Measurements from ENCODE around the gene TEX38. TPM values are rescaled to one million over a fixed set of nuclear protein-coding genes. Genes with fewer than 3 reads are reported as not detected.

TEX38 gene
- total RNA-seq, 1 experiment from 2014 or later = 0.47 TPM

DNA sequence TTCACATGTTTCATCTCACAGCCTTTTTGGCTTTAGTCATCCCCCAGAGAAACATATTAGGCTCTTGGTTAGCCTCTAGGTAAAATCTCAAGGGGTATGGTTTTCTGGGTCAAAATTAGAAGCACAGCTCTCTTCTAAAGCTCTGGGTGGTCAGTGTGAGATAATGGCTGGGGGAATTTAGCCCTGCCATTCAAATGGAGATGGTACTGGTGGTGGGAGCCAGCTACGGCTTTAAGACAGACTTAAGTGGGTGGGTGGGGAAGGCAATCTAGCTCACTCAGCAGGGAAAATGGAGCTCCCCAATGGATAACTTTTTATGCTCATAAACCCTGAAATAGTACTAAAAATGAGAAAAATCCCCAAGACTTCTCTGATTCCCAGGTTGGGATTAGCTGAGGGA, 5.7 kb downstream of the TEX38 start:
- Histone ChIP-seq H3K79me2 (ENCODE audit: insufficient read depth, low read length) (no peaks in the 10 kb centered on the region), H3K9me3 (ENCODE audit: control insufficient read depth in 1 of 2, insufficient read depth in 1 of 2, low read depth in 1 of 2, low read length in 2 of 2) (no peaks in the 10 kb centered on the region), H2AFZ (ENCODE audit: low read depth, low read length, poor library complexity, severe bottlenecking) (no peak overlapping the region), H3K9ac (ENCODE audit: low read length) (no peak overlapping the region), H3K4me1 (ENCODE audit: control insufficient read depth in 1 of 2, insufficient read depth in 2 of 2, low read length in 2 of 2) (no peaks in the 10 kb centered on the region; a peak in 1 of 4 replicates), H3K4me3 (replicated peaks in 1 of 2; ENCODE audit: low read depth in 1 of 2, low read length in 2 of 2) (no peak overlapping the region), H3K36me3 (ENCODE audit: control insufficient read depth in 1 of 2, insufficient read depth in 2 of 2, low read length in 2 of 2) (peaks cover 11 to 27% of the 10 kb centered on the region in 2 experiments; a peak in 3 of 4 replicates), H3K9me2 (ENCODE audit: insufficient read depth) (no peaks in the 10 kb centered on the region), H3K4me2 (ENCODE audit: low read length) (no peak overlapping the region), H3K27ac (ENCODE audit: low read depth, low read length) (no peak overlapping the region), H4K20me1 (ENCODE audit: insufficient read depth) (no peaks in the 10 kb centered on the region), H3K27me3 (ENCODE audit: insufficient read depth, low read length) (no peaks in the 10 kb centered on the region)
- ChIA-PET CTCF (interaction anchor here (1.3 kb wide), 1 partner anchor 235 kb away, joined by 3 read pairs; no protein-coding TSS in a partner anchor), POLR2A (no interaction called here), RAD21 (ENCODE audit: low non-redundant PET in 1 of 2, low total read pairs in 2 of 2, uncharacterized antibody in 2 of 2, unreplicated experiment in 2 of 2) (no interaction called here)
- ATAC-seq (no peak), DNase-seq (ENCODE audit: low read depth, low spot score) (no peak)
- no TSS peak for BruUV-seq (replicated peaks)
- no peak for TF ChIP-seq FOSL1 (IDR thresholded peaks at IDR 0.05; ENCODE audit: low read depth)
- TF ChIP-seq POLR2AphosphoS5 (IDR thresholded peaks at IDR 0.05; ENCODE audit: low read depth, low read length) = no peak
- TF ChIP-seq SIN3A (IDR thresholded peaks at IDR 0.05; ENCODE audit: low read depth) = no peak
- no peak for TF ChIP-seq ZNF274 (IDR thresholded peaks at IDR 0.05; ENCODE audit: low read depth, low read length)
- TF ChIP-seq ZBTB33 (IDR thresholded peaks at IDR 0.05; ENCODE audit: extremely low read depth, insufficient replicate concordance, low read length) = no peak
- TF ChIP-seq SP1 (IDR thresholded peaks at IDR 0.05; ENCODE audit: low read depth) = no peak
- no peak for TF ChIP-seq CEBPB (IDR thresholded peaks at IDR 0.05; ENCODE audit: low read depth)
- no peak for TF ChIP-seq EZH2 (IDR thresholded peaks at IDR 0.05)
- intact Hi-C loops (cut with micrococcal nuclease) = no loop called here
